Amniotic stem cell (primary cell): ENCODE results near the gene FBLN5.

ENCODE experiments used
- DNase-seq: peaks from one replicate; lab custom pipeline; 2025; lab: John Stamatoyannopoulos, UW

FBLN5 gene

GRCh38 chr14:91947475-91948184 lies at the start of gene FBLN5:
FBLN5 (minus strand) TSS chr14:91947694; CDS start chr14:91947229, 465 bp downstream.
- DNase-seq: peak; percentile 44

GRCh38 chr14:91996948-91997371 lies 49.5 kb upstream of the FBLN5 start:
- DNase-seq: peak; percentile 63

- DNase-seq: no peak
Measured at GRCh38 chr14:91987192-91987591, 39.7 kb upstream of the FBLN5 start.

- no peak for DNase-seq
Measured at GRCh38 chr14:91985521-91986255, 38.2 kb upstream of the FBLN5 start.

GRCh38 chr14:91985008-91985407 lies 37.5 kb upstream of the FBLN5 start:
- no peak for DNase-seq

GRCh38 chr14:91983588-91983987 lies 36.1 kb upstream of the FBLN5 start:
- DNase-seq: no peak

GRCh38 chr14:91980157-91980556 lies 32.7 kb upstream of the FBLN5 start:
- DNase-seq: peak; percentile 82

GRCh38 chr14:91977884-91978283 lies 30.4 kb upstream of the FBLN5 start:
- no peak for DNase-seq

GRCh38 chr14:91975763-91976162 lies 28.3 kb upstream of the FBLN5 start:
- DNase-seq: no peak

- DNase-seq: no peak
Measured at GRCh38 chr14:91971188-91971778, 23.8 kb upstream of the FBLN5 start.

- DNase-seq: no peak
Measured at GRCh38 chr14:91968280-91968679, 20.8 kb upstream of the FBLN5 start.

GRCh38 chr14:91964724-91965123 lies 17.2 kb upstream of the FBLN5 start:
- DNase-seq: no peak

- DNase-seq: no peak
Measured at GRCh38 chr14:91964011-91964410, 16.5 kb upstream of the FBLN5 start.

GRCh38 chr14:91963465-91963864 lies 16.0 kb upstream of the FBLN5 start:
- DNase-seq: no peak

GRCh38 chr14:91961297-91962220 lies 14.1 kb upstream of the FBLN5 start:
- DNase-seq: no peak

- no peak for DNase-seq
Measured at GRCh38 chr14:91957876-91958313, 10.4 kb upstream of the FBLN5 start.

- no peak for DNase-seq
Measured at GRCh38 chr14:91956616-91957015, 9.1 kb upstream of the FBLN5 start.

- DNase-seq: no peak
Measured at GRCh38 chr14:91955168-91955567, 7.7 kb upstream of the FBLN5 start.

GRCh38 chr14:91953170-91953985 lies 5.9 kb upstream of the FBLN5 start:
- peak; percentile 5 for DNase-seq

- peak; percentile 0 for DNase-seq
Measured at GRCh38 chr14:91946622-91947474, 646 bp downstream of the FBLN5 start.
